ENCODE data around the gene TMEM242. TPM values are rescaled to one million over a fixed set of nuclear protein-coding genes. Genes with fewer than 3 reads are reported as not detected.
"Not testable (repeated sequence)": the region's sequence is repeated elsewhere in the genome, so short reads cannot be mapped to it uniquely, and the experiment has no call there.

TMEM242 gene
- total RNA-seq, 1 experiment from 2014 or later: 9.4 TPM

DNA sequence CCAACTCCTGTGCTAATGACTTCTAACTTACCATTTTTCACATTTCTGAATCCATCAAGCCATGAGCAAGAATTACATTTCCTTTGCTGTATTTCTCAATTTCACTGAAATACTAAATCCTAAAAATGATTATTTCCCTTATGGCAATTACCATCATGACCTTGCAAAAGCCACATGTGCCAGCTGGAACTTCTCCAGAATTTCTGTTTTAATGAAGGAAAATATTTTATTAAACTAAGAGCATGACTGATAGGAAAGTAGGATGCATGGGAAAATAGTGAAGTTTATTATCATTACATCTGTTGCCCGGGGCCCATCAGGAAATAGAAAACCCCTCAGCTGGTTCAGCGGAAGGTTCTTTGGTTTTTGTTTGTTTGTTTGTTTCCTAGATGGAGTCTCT is 14.4 kb upstream of the TMEM242 start:
- H3K27ac Mint-ChIP-seq (ENCODE audit: low read depth, unreplicated experiment): no peak overlapping the region
- H3K4me3 Mint-ChIP-seq (ENCODE audit: unreplicated experiment): no peak overlapping the region
- POLR2A ChIA-PET: interaction anchor here (0.6 to 1.3 kb wide), 3 partner anchors 10 to 822 kb away, joined by 3 to 4 read pairs (median 4); partner anchors contain the start of gene TMEM242
- H3K36me3 Mint-ChIP-seq (ENCODE audit: insufficient read depth, unreplicated experiment): no peaks in the 10 kb centered on the region
- intact Hi-C loops (cut with micrococcal nuclease): no loop called here
- TF ChIP-seq, protein P1, sequence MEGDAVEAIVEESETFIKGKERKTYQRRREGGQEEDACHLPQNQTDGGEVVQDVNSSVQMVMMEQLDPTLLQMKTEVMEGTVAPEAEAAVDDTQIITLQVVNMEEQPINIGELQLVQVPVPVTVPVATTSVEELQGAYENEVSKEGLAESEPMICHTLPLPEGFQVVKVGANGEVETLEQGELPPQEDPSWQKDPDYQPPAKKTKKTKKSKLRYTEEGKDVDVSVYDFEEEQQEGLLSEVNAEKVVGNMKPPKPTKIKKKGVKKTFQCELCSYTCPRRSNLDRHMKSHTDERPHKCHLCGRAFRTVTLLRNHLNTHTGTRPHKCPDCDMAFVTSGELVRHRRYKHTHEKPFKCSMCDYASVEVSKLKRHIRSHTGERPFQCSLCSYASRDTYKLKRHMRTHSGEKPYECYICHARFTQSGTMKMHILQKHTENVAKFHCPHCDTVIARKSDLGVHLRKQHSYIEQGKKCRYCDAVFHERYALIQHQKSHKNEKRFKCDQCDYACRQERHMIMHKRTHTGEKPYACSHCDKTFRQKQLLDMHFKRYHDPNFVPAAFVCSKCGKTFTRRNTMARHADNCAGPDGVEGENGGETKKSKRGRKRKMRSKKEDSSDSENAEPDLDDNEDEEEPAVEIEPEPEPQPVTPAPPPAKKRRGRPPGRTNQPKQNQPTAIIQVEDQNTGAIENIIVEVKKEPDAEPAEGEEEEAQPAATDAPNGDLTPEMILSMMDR (IDR thresholded peaks at IDR 0.05; ENCODE audit: unreplicated experiment): no peak
- no peak for DNase-seq (ENCODE audit: unreplicated experiment)
- H3K4me1 Mint-ChIP-seq (ENCODE audit: insufficient read depth, unreplicated experiment): no peaks in the 10 kb centered on the region
- H3K27me3 Mint-ChIP-seq (ENCODE audit: insufficient read depth, unreplicated experiment): peaks cover 10% of the 10 kb centered on the region
- no TSS peak for BruUV-seq (replicated peaks)
- H3K9me3 Mint-ChIP-seq (ENCODE audit: unreplicated experiment): no peaks in the 10 kb centered on the region
- CTCF ChIA-PET: no interaction called here

DNA sequence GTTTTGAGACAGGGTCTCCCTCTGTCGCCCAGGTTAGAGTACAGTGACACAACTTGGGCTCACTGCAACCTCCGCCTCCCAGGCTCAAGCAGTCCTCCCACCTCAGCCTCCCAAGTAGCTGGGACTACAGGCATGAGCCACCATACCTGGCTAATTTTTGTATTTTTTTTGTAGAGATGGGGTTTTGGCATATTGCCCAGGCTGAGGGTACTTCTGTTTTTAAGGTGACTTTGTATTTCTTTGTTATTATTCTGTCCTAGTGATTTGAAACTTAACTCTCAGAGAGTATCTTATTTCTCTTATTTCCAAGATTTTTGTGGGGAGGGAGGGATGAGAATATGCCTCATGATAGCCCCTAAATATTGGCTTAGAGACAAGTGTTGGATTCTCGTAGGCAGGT is 14.0 kb upstream of the TMEM242 start:
- BruUV-seq (replicated peaks); H3K4me3 Mint-ChIP-seq (ENCODE audit: unreplicated experiment); H3K36me3 Mint-ChIP-seq (ENCODE audit: insufficient read depth, unreplicated experiment); H3K9me3 Mint-ChIP-seq (ENCODE audit: unreplicated experiment); H3K27me3 Mint-ChIP-seq (ENCODE audit: insufficient read depth, unreplicated experiment); H3K27ac Mint-ChIP-seq (ENCODE audit: low read depth, unreplicated experiment); H3K4me1 Mint-ChIP-seq (ENCODE audit: insufficient read depth, unreplicated experiment); CTCF ChIA-PET; DNase-seq (ENCODE audit: unreplicated experiment); intact Hi-C loops (cut with micrococcal nuclease): not testable (repeated sequence)
- POLR2A ChIA-PET: interaction anchor here (0.6 to 1.3 kb wide), 4 partner anchors 9 to 822 kb away, joined by 3 to 4 read pairs (median 4); partner anchors contain the start of gene TMEM242

- Mint-ChIP-seq H3K27me3 (ENCODE audit: insufficient read depth, unreplicated experiment) (peaks cover 1% of the 10 kb centered on the region), H3K36me3 (ENCODE audit: insufficient read depth, unreplicated experiment) (no peaks in the 10 kb centered on the region), H3K4me3 (ENCODE audit: unreplicated experiment) (no peak overlapping the region), H3K27ac (ENCODE audit: low read depth, unreplicated experiment) (no peak overlapping the region), H3K9me3 (ENCODE audit: unreplicated experiment) (no peaks in the 10 kb centered on the region), H3K4me1 (ENCODE audit: insufficient read depth, unreplicated experiment) (no peaks in the 10 kb centered on the region)
- TF ChIP-seq, protein P1 (IDR thresholded peaks at IDR 0.05; ENCODE audit: unreplicated experiment): no peak
- no peak for DNase-seq (ENCODE audit: unreplicated experiment)
- POLR2A ChIA-PET: interaction anchor here (0.6 to 1.3 kb wide), 3 partner anchors 10 to 20 kb away, joined by 3 to 8 read pairs (median 3); partner anchors contain the start of gene TMEM242
- CTCF ChIA-PET: interaction anchor here (0.9 to 1.2 kb wide), 2 partner anchors 12 to 35 kb away, joined by 3 to 4 read pairs; no protein-coding TSS in a partner anchor
- BruUV-seq (replicated peaks): no TSS peak
- intact Hi-C loops (cut with micrococcal nuclease): loop anchor here (1.0 kb wide), 1 partner anchor 22 kb away; no protein-coding TSS in a partner anchor
Measured at GRCh38 chr6:157335829-157336228, 12.5 kb upstream of the TMEM242 start.

DNA sequence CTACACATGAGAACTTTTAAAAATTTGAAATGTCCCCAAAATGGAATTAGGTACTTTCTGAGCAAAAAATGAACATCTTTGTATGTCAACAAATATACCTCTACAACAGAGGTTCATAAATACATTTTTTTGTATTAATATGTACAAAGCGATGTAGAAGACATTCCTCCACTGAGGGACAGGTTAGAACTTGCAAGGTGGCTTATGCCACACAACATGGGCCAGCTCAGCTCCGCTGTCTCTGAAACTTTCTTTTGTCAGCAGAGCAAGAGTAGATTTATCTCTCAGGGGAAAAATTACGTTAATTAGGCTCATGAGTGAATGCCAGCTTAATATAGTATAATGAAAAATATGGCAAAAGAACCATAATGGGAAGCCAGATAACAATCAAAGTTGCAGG is 10.6 kb upstream of the TMEM242 start:
- Mint-ChIP-seq H3K27me3 (ENCODE audit: insufficient read depth, unreplicated experiment) (no peaks in the 10 kb centered on the region), H3K9me3 (ENCODE audit: unreplicated experiment) (no peaks in the 10 kb centered on the region), H3K27ac (ENCODE audit: low read depth, unreplicated experiment) (no peak overlapping the region), H3K36me3 (ENCODE audit: insufficient read depth, unreplicated experiment) (no peaks in the 10 kb centered on the region), H3K4me1 (ENCODE audit: insufficient read depth, unreplicated experiment) (peaks cover 9% of the 10 kb centered on the region), H3K4me3 (ENCODE audit: unreplicated experiment) (no peak overlapping the region)
- ChIA-PET CTCF (interaction anchor here (0.7 to 1.4 kb wide), 4 partner anchors 8 to 321 kb away, joined by 3 to 4 read pairs (median 3); no protein-coding TSS in a partner anchor), POLR2A (interaction anchor here (1.2 to 2.7 kb wide), 3 partner anchors 10 to 46 kb away, joined by 6 to 12 read pairs (median 7); partner anchors contain the start of gene TMEM242)
- intact Hi-C loops (cut with micrococcal nuclease): no loop called here
- TF ChIP-seq, protein P1 (IDR thresholded peaks at IDR 0.05; ENCODE audit: unreplicated experiment): no peak
- no peak for DNase-seq (ENCODE audit: unreplicated experiment)
- BruUV-seq (replicated peaks): no TSS peak
